DOHH2 (cell line): ENCODE data around the gene TEX29.

Experiments used
- CTCF ChIP-seq: fragments of 200-600 bp; sonication (generic); IDR thresholded peaks from one replicate; pipeline ENCODE4 v1.5.1; 2014; ENCODE audit warnings: antibody characterized with exemption, mild to moderate bottlenecking, low read depth, low read length; ENCODE audit not compliant: poor library complexity, severe bottlenecking
- EZH2phosphoT487 ChIP-seq: fragments of 200-600 bp; sonication (generic); IDR thresholded peaks from 2 replicates; pipeline ENCODE4 v1.6.1; 2017; ENCODE audit warnings: borderline replicate concordance, mild to moderate bottlenecking, antibody characterized with exemption, low read length, moderate library complexity, mixed read lengths

GRCh38 chr13:111313911-111314425, 6.5 kb upstream of the TEX29 start:
- TF ChIP-seq CTCF (no peak), EZH2phosphoT487 (no peak)
